GM12891 (cell line): ENCODE measurements around the gene IL18R1.

Experiments
- POLR2A ChIP-seq: IDR thresholded peaks from 2 replicates; pipeline ENCODE4 v1.6.1; 2011; ENCODE audit warnings: low read depth, low read length, control low read depth
- POLR2AphosphoS5 ChIP-seq: IDR thresholded peaks from 2 replicates; pipeline ENCODE4 v1.6.1; 2011; ENCODE audit warnings: low read depth, low read length, control low read depth
- SPI1 ChIP-seq: IDR thresholded peaks from 2 replicates; pipeline ENCODE4 v1.6.1; 2011; ENCODE audit warnings: low read depth, low read length, control low read depth
- TAF1 ChIP-seq: IDR thresholded peaks from 2 replicates; pipeline ENCODE4 v1.6.1; 2011; ENCODE audit warnings: low read depth, low read length, control low read depth

GRCh38 chr2:102438111-102438510 is 82.5 kb downstream of the IL18R1 start:
- TF ChIP-seq POLR2AphosphoS5 (no peak), POLR2A (no peak), TAF1 (no peak), SPI1 (no peak)
